ENCODE measurements around the gene CA14. TPM values are rescaled to one million over a fixed set of nuclear protein-coding genes. Genes with fewer than 3 reads are reported as not detected.

The CA14 gene
- total RNA-seq, 1 donor from 2014 or later: not detected

DNA sequence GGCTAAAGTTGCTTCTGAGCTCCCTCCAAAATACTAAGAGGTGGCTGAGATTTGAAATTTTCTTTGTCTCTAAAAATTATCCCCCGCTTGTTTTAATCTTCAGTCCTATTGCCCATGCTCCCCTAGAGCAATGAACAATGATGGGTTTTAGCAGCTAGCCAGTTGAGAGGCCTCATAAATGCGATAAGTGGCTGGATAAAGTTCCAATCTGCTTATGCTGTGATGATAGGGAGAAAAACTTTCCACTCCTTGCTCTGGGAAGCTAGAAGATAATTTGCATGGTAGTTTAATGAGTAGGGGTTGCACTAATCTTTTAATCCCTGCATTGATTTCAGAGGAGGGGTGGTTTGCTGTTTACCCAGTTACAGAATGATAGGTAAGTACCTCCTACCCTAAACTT lies 54.2 kb downstream of the CA14 start:
- TF ChIP-seq, protein P1, sequence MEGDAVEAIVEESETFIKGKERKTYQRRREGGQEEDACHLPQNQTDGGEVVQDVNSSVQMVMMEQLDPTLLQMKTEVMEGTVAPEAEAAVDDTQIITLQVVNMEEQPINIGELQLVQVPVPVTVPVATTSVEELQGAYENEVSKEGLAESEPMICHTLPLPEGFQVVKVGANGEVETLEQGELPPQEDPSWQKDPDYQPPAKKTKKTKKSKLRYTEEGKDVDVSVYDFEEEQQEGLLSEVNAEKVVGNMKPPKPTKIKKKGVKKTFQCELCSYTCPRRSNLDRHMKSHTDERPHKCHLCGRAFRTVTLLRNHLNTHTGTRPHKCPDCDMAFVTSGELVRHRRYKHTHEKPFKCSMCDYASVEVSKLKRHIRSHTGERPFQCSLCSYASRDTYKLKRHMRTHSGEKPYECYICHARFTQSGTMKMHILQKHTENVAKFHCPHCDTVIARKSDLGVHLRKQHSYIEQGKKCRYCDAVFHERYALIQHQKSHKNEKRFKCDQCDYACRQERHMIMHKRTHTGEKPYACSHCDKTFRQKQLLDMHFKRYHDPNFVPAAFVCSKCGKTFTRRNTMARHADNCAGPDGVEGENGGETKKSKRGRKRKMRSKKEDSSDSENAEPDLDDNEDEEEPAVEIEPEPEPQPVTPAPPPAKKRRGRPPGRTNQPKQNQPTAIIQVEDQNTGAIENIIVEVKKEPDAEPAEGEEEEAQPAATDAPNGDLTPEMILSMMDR (IDR thresholded peaks at IDR 0.05; ENCODE audit: insufficient read depth, low read length, poor library complexity, severe bottlenecking): no peak
- Histone ChIP-seq H3K27me3 (ENCODE audit: control insufficient read depth, insufficient read depth, low read length) (no peaks in the 10 kb centered on the region), H3K36me3 (ENCODE audit: control insufficient read depth, insufficient read depth, low read length) (no peaks in the 10 kb centered on the region), H3K4me3 (ENCODE audit: low read depth, low read length) (no peak overlapping the region)
- no peak for DNase-seq (ENCODE audit: low read depth)

Other genes starting within 250 kb of the CA14 start
- 10.1 and 14.7 TPM in 2 replicates for gene OTUD7B, start 247.0 kb upstream of the CA14 start, total RNA-seq
- 23.6 and 23.9 TPM in 2 replicates for gene VPS45, start 190.0 kb upstream of the CA14 start, total RNA-seq
- gene PLEKHO1, start 107.9 kb upstream of the CA14 start, total RNA-seq: 82.0 and 113 TPM in 2 replicates
- gene ANP32E, start 21.7 kb upstream of the CA14 start, total RNA-seq: 16.7 and 16.8 TPM in 2 replicates
- 152 and 161 TPM in 2 replicates for gene APH1A, start 11.2 kb downstream of the CA14 start, total RNA-seq
- gene C1orf54, start 15.0 kb downstream of the CA14 start, total RNA-seq: 1.0 and 1.4 TPM in 2 replicates
- gene CIART, start 24.8 kb downstream of the CA14 start, total RNA-seq: 1.8 and 2.4 TPM in 2 replicates
- gene MRPS21, start 36.1 kb downstream of the CA14 start, total RNA-seq: 56.8 and 66.7 TPM in 2 replicates
- 28.5 and 38.1 TPM in 2 replicates for gene PRPF3, start 63.8 kb downstream of the CA14 start, total RNA-seq
- gene RPRD2, start 106.4 kb downstream of the CA14 start, total RNA-seq: 12.4 and 12.5 TPM in 2 replicates
- gene TARS2, start 229.6 kb downstream of the CA14 start, total RNA-seq: 17.6 and 24.6 TPM in 2 replicates